HepG2 (cell line): ENCODE data around the gene TTLL6. TPM values are rescaled to one million over a fixed set of nuclear protein-coding genes. Genes with fewer than 3 reads are reported as not detected.
A peak's percentile ranks its signal among the peaks of the same experiment; 100 is the strongest.

Experiments
- FOSL2 ChIP-seq: sonication (generic); formaldehyde crosslinking; IDR thresholded peaks from 2 replicates; pipeline ENCODE4 v1.4.0; 2020; ENCODE audit warnings: missing genetic modification reagents
- FOXP1 ChIP-seq, 2 experiments: fragments of 450-650 bp in 1 of 2; IDR thresholded peaks; 2 replicates each; pipeline ENCODE4 v1.6.1; 2017 to 2018; ENCODE audit warnings: antibody characterized with exemption in 1 of 2
- KAT2B ChIP-seq: fragments of 150-350 bp; IDR thresholded peaks from 2 replicates; pipeline ENCODE4 v1.6.1; 2014; ENCODE audit warnings: low read depth, low read length, borderline replicate concordance
- KAT8 ChIP-seq: IDR thresholded peaks from 2 replicates; pipeline ENCODE4 v1.6.1; 2016; ENCODE audit warnings: missing genetic modification reagents, missing compliant biosample characterization
- MEF2D ChIP-seq: sonication (generic); formaldehyde crosslinking; IDR thresholded peaks from 2 replicates; pipeline ENCODE4 v1.5.1; 2020; ENCODE audit warnings: mild to moderate bottlenecking, missing genetic modification reagents
- MXD4 ChIP-seq: IDR thresholded peaks from 2 replicates; pipeline ENCODE4 v1.6.1; 2016; ENCODE audit warnings: mild to moderate bottlenecking, missing biosample characterization, missing genetic modification reagents
- NPAS2 ChIP-seq: sonication (generic); formaldehyde crosslinking; IDR thresholded peaks from 2 replicates; pipeline ENCODE4 v1.8.0; 2022; ENCODE audit warnings: mild to moderate bottlenecking, missing genetic modification reagents, borderline replicate concordance
- RAD51 ChIP-seq: fragments of 450-650 bp; IDR thresholded peaks from 2 replicates; pipeline ENCODE4 v1.6.1; 2016; ENCODE audit warnings: borderline replicate concordance
- TSC22D2 ChIP-seq: sonication (generic); formaldehyde crosslinking; IDR thresholded peaks from 2 replicates; pipeline ENCODE4 v1.5.1; 2020; ENCODE audit warnings: missing genetic modification reagents, mild to moderate bottlenecking, borderline replicate concordance
- ZFP1 ChIP-seq: IDR thresholded peaks from 2 replicates; pipeline ENCODE4 v1.6.1; 2016
- ZNF136 ChIP-seq: sonication (generic); formaldehyde crosslinking; IDR thresholded peaks from 2 replicates; pipeline ENCODE4 v1.8.1; 2022; ENCODE audit warnings: low read depth, mild to moderate bottlenecking, moderate library complexity, missing genetic modification reagents
- ZNF17 ChIP-seq: sonication (generic); formaldehyde crosslinking; IDR thresholded peaks from 2 replicates; pipeline ENCODE4 v1.5.0; 2020; ENCODE audit warnings: mild to moderate bottlenecking, missing genetic modification reagents
- ZNF235 ChIP-seq: sonication (generic); formaldehyde crosslinking; IDR thresholded peaks from 2 replicates; pipeline ENCODE4 v1.8.1; 2023; ENCODE audit warnings: mild to moderate bottlenecking, missing genetic modification reagents, borderline replicate concordance
- ZNF264 ChIP-seq: sonication (generic); formaldehyde crosslinking; IDR thresholded peaks from 2 replicates; pipeline ENCODE4 v1.4.0; 2020; ENCODE audit warnings: missing genetic modification reagents
- ZNF510 ChIP-seq: sonication (generic); formaldehyde crosslinking; IDR thresholded peaks from 2 replicates; pipeline ENCODE4 v1.4.0; 2020; ENCODE audit warnings: low read depth, mild to moderate bottlenecking, missing genetic modification reagents
- ZNF644 ChIP-seq: IDR thresholded peaks from 2 replicates; pipeline ENCODE4 v1.6.1; 2016; ENCODE audit warnings: low read depth
- ZNF841 ChIP-seq: sonication (generic); formaldehyde crosslinking; IDR thresholded peaks from 2 replicates; pipeline ENCODE4 v1.8.1; 2023; ENCODE audit warnings: missing genetic modification reagents, borderline replicate concordance
- ZZZ3 ChIP-seq: sonication (generic); formaldehyde crosslinking; IDR thresholded peaks from 2 replicates; pipeline ENCODE4 v1.4.0; 2020; ENCODE audit warnings: missing genetic modification reagents, mild to moderate bottlenecking, borderline replicate concordance
- polyA plus RNA-seq, 8 experiments: library from polyadenylated mRNA; depleted of rRNA in 3 of 8; stranded (reverse) in 7 of 8; unstranded in 1 of 8; fragments of >200 nt; fragmentation: Illumina TruSeq in 4 of 8; extraction: Trizol in 4 of 8; gene quantifications; 2 replicates each; pipeline versions ENCODE4 v1.2.1 to v1.2.3, GENCODE V29; 2011 to 2016; ENCODE audit warnings: low read depth in 4 of 8, missing spikeins in 1 of 8, mixed read lengths in 1 of 8; ENCODE audit not compliant: insufficient read depth in 1 of 8
- total RNA-seq, 5 experiments: library from RNA; depleted of rRNA; stranded (reverse); fragments of >200 nt; fragmentation: Illumina TruSeq; extraction: Trizol; gene quantifications; 2 replicates each; pipeline ENCODE4 v1.2.3, GENCODE V29; 2016; ENCODE audit warnings: low read depth in 1 of 5
- TF ChIP-seq, protein P1 (sequence below): sonication (generic); formaldehyde crosslinking; IDR thresholded peaks from 2 replicates; pipeline ENCODE4 v1.5.1; 2020; ENCODE audit warnings: mild to moderate bottlenecking, missing genetic modification reagents, moderate library complexity
- TF ChIP-seq, protein P2 (sequence below): sonication (generic); formaldehyde crosslinking; IDR thresholded peaks from 2 replicates; pipeline ENCODE4 v1.4.0; 2020; ENCODE audit warnings: mild to moderate bottlenecking, missing genetic modification reagents, borderline replicate concordance
- TF ChIP-seq, protein P3 (sequence below): sonication (generic); formaldehyde crosslinking; IDR thresholded peaks from 2 replicates; pipeline ENCODE4 v1.8.0; 2022; ENCODE audit warnings: missing genetic modification reagents, mild to moderate bottlenecking, inconsistent platforms, borderline replicate concordance

TTLL6 gene
- total and polyA plus RNA-seq, 2 of the 13 experiments (the other 11 are each of a cell fraction or from before 2014, with no cell fraction given) = 0.04 to 0.08 TPM

DNA sequence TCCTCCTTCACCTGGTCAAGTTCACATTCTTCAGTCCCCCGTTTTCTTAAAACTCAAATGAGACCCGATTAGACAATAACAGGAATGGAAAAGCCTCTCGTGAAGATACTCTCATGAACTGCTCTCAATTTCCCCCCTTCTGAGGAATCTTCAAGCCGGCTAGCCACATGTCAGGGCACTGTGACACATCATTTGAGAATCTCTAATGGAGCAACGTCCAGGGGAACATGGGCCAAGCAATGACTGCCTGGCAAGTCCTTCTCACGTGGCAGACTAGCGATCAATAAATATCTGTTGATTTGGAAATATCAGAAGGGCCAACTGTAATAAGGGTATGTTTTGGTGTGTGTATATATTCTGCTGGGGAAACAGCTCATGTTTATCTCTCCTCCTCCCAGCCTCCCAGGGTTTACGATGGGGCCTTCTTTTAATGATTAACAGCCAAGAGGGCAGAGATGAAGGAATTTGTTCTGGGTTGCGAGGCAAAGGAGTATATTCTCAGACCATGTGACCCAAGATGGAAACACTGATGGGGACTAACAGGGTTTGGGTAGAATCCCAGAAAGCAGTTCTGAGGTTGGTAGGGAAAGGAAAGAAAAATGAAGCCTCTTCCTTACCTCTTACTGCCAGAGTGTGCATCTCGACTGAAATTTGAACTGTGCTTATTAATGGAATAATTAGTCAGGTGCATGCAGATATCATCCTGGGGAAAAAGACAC lies 21.4 kb downstream of the TTLL6 start (continued):
- TF ChIP-seq, protein P1, sequence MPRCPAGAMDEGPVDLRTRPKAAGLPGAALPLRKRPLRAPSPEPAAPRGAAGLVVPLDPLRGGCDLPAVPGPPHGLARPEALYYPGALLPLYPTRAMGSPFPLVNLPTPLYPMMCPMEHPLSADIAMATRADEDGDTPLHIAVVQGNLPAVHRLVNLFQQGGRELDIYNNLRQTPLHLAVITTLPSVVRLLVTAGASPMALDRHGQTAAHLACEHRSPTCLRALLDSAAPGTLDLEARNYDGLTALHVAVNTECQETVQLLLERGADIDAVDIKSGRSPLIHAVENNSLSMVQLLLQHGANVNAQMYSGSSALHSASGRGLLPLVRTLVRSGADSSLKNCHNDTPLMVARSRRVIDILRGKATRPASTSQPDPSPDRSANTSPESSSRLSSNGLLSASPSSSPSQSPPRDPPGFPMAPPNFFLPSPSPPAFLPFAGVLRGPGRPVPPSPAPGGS (CRISPR knock-in tag) = peak; percentile 30; the same call in 1 of the 2 replicates
- TF ChIP-seq ZNF841 (peak; percentile 24; the same call in 1 of the 2 replicates), FOXP1 (IDR thresholded peaks at IDR 0.05) (peak; percentile 73; the same call in 1 of the 2 replicates), FOXP1 (CRISPR knock-in tag; IDR thresholded peaks at IDR 0.05) (peak; percentile 96), KAT2B (peak; percentile 84), ZNF136 (0 out of 2 replicates have a peak, but pooled peaks have one; percentile 78), NPAS2 (CRISPR knock-in tag) (no peak), MEF2D (CRISPR knock-in tag) (peak; percentile 79), ZNF644 (peak; percentile 88), ZFP1 (CRISPR knock-in tag) (no peak), FOSL2 (CRISPR knock-in tag) (peak; percentile 98), KAT8 (peak; percentile 76), ZNF17 (CRISPR knock-in tag) (no peak), ZNF264 (CRISPR knock-in tag) (peak; percentile 61; the same call in 1 of the 2 replicates), ZNF510 (CRISPR knock-in tag) (0 out of 2 replicates have a peak, but pooled peaks have one; percentile 56), ZNF235 (CRISPR knock-in tag) (no peak), ZZZ3 (no peak), RAD51 (0 out of 2 replicates have a peak, but pooled peaks have one; percentile 14), MXD4 (CRISPR knock-in tag) (0 out of 2 replicates have a peak, but pooled peaks have one; percentile 58), TSC22D2 (no peak)
- TF ChIP-seq, protein P2, sequence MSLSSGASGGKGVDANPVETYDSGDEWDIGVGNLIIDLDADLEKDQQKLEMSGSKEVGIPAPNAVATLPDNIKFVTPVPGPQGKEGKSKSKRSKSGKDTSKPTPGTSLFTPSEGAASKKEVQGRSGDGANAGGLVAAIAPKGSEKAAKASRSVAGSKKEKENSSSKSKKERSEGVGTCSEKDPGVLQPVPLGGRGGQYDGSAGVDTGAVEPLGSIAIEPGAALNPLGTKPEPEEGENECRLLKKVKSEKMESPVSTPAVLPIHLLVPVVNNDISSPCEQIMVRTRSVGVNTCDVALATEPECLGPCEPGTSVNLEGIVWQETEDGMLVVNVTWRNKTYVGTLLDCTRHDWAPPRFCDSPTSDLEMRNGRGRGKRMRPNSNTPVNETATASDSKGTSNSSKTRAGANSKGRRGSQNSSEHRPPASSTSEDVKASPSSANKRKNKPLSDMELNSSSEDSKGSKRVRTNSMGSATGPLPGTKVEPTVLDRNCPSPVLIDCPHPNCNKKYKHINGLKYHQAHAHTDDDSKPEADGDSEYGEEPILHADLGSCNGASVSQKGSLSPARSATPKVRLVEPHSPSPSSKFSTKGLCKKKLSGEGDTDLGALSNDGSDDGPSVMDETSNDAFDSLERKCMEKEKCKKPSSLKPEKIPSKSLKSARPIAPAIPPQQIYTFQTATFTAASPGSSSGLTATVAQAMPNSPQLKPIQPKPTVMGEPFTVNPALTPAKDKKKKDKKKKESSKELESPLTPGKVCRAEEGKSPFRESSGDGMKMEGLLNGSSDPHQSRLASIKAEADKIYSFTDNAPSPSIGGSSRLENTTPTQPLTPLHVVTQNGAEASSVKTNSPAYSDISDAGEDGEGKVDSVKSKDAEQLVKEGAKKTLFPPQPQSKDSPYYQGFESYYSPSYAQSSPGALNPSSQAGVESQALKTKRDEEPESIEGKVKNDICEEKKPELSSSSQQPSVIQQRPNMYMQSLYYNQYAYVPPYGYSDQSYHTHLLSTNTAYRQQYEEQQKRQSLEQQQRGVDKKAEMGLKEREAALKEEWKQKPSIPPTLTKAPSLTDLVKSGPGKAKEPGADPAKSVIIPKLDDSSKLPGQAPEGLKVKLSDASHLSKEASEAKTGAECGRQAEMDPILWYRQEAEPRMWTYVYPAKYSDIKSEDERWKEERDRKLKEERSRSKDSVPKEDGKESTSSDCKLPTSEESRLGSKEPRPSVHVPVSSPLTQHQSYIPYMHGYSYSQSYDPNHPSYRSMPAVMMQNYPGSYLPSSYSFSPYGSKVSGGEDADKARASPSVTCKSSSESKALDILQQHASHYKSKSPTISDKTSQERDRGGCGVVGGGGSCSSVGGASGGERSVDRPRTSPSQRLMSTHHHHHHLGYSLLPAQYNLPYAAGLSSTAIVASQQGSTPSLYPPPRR = peak; percentile 79
- TF ChIP-seq, protein P3, sequence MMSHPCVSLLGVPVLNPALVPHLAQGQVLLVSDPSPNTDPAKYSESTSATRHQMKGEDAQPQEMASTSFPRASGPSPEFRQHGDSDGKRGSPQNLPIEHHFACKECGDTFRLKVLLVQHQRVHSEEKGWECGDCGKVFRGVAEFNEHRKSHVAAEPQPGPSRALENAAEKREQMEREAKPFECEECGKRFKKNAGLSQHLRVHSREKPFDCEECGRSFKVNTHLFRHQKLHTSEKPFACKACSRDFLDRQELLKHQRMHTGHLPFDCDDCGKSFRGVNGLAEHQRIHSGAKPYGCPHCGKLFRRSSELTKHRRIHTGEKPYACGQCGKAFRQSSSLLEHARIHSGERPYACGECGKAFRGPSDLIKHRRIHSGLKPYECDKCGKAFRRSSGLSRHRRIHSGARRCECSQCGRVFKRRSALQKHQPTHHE (CRISPR knock-in tag) = no peak
